DOHH2 (cell line): ENCODE results near the gene HVCN1.

Experiments
- CTCF ChIP-seq: fragments of 200-600 bp; sonication (generic); IDR thresholded peaks from one replicate; pipeline ENCODE4 v1.5.1; 2014; ENCODE audit warnings: antibody characterized with exemption, mild to moderate bottlenecking, low read depth, low read length; ENCODE audit not compliant: poor library complexity, severe bottlenecking
- EZH2phosphoT487 ChIP-seq: fragments of 200-600 bp; sonication (generic); IDR thresholded peaks from 2 replicates; pipeline ENCODE4 v1.6.1; 2017; ENCODE audit warnings: borderline replicate concordance, mild to moderate bottlenecking, antibody characterized with exemption, low read length, moderate library complexity, mixed read lengths

GRCh38 chr12:110689281-110690126, 589 bp upstream of the HVCN1 start:
- TF ChIP-seq CTCF, result no peak
- no peak for TF ChIP-seq EZH2phosphoT487
